ENCODE data around the gene ARID1B.

GRCh38 chr6:157050537-157051265 is 273.5 kb downstream of the ARID1B start:
- TF ChIP-seq CTCF (conservative IDR thresholded peaks at IDR 0.05; ENCODE audit: low read depth, low read length), result no peak
- TF ChIP-seq EZH2 (IDR thresholded peaks at IDR 0.05; ENCODE audit: borderline replicate concordance, low read depth, low read length, poor library complexity, severe bottlenecking), result no peak
